ENCODE results near the gene GALNT17. TPM values are rescaled to one million over a fixed set of nuclear protein-coding genes. Genes with fewer than 3 reads are reported as not detected.
"Not testable (repeated sequence)": the region's sequence is repeated elsewhere in the genome, so short reads cannot be mapped to it uniquely, and the experiment has no call there.

The GALNT17 gene
- total RNA-seq, 1 donor from 2014 or later = not detected

GRCh38 chr7:71707041-71707440 lies 575.1 kb downstream of the GALNT17 start:
- DNase-seq (ENCODE audit: extremely low read depth, low read depth, low spot score) = no peak

GRCh38 chr7:71708710-71709109 lies 576.8 kb downstream of the GALNT17 start:
- DNase-seq (ENCODE audit: extremely low read depth, low read depth, low spot score) = no peak

GRCh38 chr7:71710442-71710841 lies 578.5 kb downstream of the GALNT17 start:
- no peak for DNase-seq (ENCODE audit: extremely low read depth, low read depth, low spot score)

- DNase-seq (ENCODE audit: extremely low read depth, low read depth, low spot score) = no peak
Measured at GRCh38 chr7:71712653-71713180, 580.8 kb downstream of the GALNT17 start.

- no peak for DNase-seq (ENCODE audit: extremely low read depth, low read depth, low spot score)
Measured at GRCh38 chr7:71716690-71717089, 584.7 kb downstream of the GALNT17 start.

- DNase-seq (ENCODE audit: extremely low read depth, low read depth, low spot score) = no peak
Measured at GRCh38 chr7:71718563-71718962, 586.6 kb downstream of the GALNT17 start.

GRCh38 chr7:71721742-71722141 lies 589.8 kb downstream of the GALNT17 start:
- DNase-seq (ENCODE audit: extremely low read depth, low read depth, low spot score) = no peak

GRCh38 chr7:71723859-71724258 lies 591.9 kb downstream of the GALNT17 start:
- DNase-seq (ENCODE audit: extremely low read depth, low read depth, low spot score) = no peak

GRCh38 chr7:71727347-71727746 lies 595.4 kb downstream of the GALNT17 start:
- DNase-seq (ENCODE audit: extremely low read depth, low read depth, low spot score) = no peak

GRCh38 chr7:71731740-71732139 lies 599.8 kb downstream of the GALNT17 start:
- no peak for DNase-seq (ENCODE audit: extremely low read depth, low read depth, low spot score)

- DNase-seq (ENCODE audit: extremely low read depth, low read depth, low spot score) = peak; percentile 14
Measured at GRCh38 chr7:71733107-71733870, 601.3 kb downstream of the GALNT17 start.

- peak; percentile 22 for DNase-seq (ENCODE audit: extremely low read depth, low read depth, low spot score)
Measured at GRCh38 chr7:71735961-71736556, 604.1 kb downstream of the GALNT17 start.

GRCh38 chr7:71737931-71738540 lies 606.1 kb downstream of the GALNT17 start:
- not testable (repeated sequence) for DNase-seq (ENCODE audit: extremely low read depth, low read depth, low spot score)

- DNase-seq (ENCODE audit: extremely low read depth, low read depth, low spot score) = no peak
Measured at GRCh38 chr7:71739520-71740173, 607.7 kb downstream of the GALNT17 start.

- no peak for DNase-seq (ENCODE audit: extremely low read depth, low read depth, low spot score)
Measured at GRCh38 chr7:71740174-71740560, 608.2 kb downstream of the GALNT17 start.

- DNase-seq (ENCODE audit: extremely low read depth, low read depth, low spot score) = no peak
Measured at GRCh38 chr7:71746006-71746405, 614.1 kb downstream of the GALNT17 start.

GRCh38 chr7:71750290-71750689 lies 618.3 kb downstream of the GALNT17 start:
- DNase-seq (ENCODE audit: extremely low read depth, low read depth, low spot score) = no peak

GRCh38 chr7:71752171-71752935 lies 620.4 kb downstream of the GALNT17 start:
- no peak for DNase-seq (ENCODE audit: extremely low read depth, low read depth, low spot score)

- no peak for DNase-seq (ENCODE audit: extremely low read depth, low read depth, low spot score)
Measured at GRCh38 chr7:71753236-71753635, 621.3 kb downstream of the GALNT17 start.

- DNase-seq (ENCODE audit: extremely low read depth, low read depth, low spot score) = no peak
Measured at GRCh38 chr7:71753956-71754664, 622.2 kb downstream of the GALNT17 start.

All from glomerular endothelial cell (primary cell).